T-helper 1 cell treated with Interleukin-12 subunit alpha and Interleukin-12 subunit beta and Interleukin-4 antibody, amounts not matched to agents 30 ng/mL and 1 ng/mL, for 36 hours (primary cell): ENCODE measurements around the gene NANOS2. TPM values are rescaled to one million over a fixed set of nuclear protein-coding genes. Genes with fewer than 3 reads are reported as not detected.
"Not testable (repeated sequence)": the region's sequence is repeated elsewhere in the genome, so short reads cannot be mapped to it uniquely, and the experiment has no call there.

ENCODE experiments used
- intact Hi-C: fragments of 100-400 bp; cut with micrococcal nuclease; formaldehyde crosslinking; loops from one replicate; pipeline ENCODE4 v1.15.1; 2024
- total RNA-seq: library from RNA; stranded (reverse); gene quantifications from 2 replicates; pipeline ENCODE4 v1.2.3, GENCODE V29; 2022

The NANOS2 gene
- total RNA-seq, 1 donor from 2014 or later: not detected

DNA sequence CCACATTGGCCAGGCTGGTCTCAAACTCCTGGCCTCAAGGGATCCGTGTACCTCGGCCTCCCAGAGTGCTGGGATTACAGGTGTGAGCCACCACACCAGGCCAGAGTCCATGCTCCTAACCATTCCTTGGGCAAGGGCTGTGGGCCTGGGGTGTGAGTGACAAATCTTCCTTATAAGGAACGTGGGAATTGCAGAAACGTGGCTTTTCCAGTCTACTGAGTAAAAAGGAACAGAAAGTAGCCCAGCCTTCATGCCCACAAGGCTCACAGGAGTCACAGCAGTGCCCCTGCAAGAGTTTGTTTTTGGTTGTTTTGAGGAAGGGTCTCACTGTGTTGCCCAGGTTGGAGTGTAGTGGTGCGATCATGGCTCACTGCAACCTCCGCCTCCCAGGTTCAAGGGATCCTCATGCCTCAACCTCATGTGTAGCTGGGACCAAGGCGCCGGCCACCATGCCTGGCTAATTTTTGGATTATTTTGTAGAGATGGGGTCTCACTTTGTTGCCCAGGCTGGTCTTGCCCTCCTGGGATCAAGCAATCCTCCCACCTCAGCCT is 17.2 kb downstream of the NANOS2 start:
- intact Hi-C loops: no loop called here

DNA sequence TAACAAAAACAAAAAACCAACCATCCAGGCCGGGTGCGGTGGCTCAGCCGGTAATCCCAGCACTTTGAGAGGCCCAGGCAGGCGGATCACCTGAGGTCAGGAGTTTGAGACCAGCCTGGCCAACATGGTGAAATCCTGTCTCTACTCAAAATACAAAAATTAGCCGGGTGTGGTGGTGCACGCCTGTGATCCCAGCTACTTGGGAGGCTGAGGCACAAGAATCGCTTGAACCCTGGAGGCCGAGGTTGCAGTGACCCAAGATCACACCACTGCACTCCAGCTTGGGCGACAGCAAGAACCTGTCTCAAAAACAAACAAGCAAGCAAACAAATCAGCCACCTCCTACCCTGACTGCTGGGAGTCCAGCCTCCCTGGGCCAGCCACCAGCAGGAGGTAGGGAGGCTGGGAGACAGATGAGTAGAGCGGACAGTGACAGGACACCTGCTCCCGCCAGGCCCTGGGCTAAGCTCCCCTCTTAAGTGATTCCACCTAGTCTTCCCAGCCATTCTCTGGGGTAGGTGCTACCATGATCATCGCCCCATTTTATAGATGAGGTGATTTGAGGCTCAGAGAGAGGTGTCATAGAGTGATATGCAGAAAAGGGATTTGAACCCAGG is 18.5 kb downstream of the NANOS2 start:
- intact Hi-C loops: not testable (repeated sequence)

DNA sequence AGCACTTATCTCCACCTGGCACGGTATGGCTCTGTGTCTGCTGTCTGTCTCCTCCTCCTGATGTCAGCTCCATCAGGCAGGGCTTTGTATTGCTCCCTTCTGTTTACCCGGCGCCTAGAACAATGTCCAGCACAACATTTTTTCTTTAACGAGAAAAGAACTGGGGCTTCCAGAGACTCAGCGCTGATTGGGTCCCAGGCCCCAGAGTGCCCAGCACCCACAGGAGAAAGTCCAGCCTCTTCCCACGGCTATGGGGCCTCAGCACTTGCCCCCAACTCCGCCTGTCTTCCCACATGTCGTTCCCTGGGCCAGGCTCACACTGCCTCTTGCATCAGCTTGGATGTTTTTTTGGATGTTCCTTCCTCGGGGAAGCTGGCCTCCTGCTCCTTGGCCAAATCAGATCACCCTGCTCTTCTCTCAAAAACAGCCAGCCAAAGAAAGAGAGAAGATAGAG is 19.0 kb downstream of the NANOS2 start:
- intact Hi-C loops: no loop called here

DNA sequence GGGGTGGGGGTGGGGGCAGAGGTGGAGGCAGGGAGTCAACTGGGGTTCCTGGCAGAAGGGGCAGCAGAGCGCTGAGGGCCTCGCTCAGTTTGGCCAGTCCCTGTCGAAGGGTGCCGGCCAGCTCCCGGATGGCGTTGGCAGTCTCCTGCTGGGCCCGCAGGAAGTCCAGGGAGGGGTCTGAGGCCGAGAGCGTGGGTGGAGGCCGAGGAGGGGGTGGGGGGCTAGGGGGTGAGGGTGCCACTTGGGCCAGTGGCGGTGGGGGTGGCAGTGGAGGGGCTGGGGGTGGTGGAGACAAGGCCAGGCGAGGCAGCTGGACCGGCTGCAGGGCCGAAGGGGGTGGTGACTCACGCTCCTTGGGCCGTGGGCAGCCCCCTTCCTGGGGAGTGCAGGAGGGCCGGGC is 23.7 kb downstream of the NANOS2 start:
- intact Hi-C loops: no loop called here

DNA sequence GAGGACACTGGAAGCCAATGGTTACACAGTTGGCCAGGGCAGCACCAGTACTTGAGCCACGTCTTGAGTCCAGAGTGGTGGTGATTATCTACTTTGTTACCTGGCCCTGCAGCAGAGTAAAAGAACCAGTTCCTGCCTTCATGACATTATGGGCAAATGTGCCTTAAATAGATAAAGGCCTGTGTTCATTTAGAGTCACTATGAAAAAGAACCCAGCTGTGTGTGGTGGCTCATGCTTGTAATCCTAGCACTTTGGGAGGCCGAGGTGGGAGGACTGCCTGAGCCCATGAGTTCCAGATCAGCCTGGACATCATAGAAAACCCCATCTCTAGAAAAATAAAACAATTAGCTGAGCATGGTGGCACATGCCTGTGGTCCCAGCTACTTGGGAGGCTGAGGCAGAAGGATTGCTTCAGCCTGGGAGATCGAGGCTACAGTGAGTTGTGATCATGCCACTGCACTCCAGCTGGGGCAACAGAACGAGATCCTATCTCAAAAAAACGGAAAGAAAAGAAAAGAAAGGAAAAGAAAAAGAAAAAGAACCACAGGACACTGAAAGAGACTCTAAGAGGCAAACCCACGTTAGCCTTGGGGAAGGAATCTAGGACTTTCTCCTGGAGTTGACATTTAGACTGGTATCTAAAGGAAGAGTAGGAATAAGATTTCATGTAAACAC is 25.2 kb downstream of the NANOS2 start:
- intact Hi-C loops: no loop called here

DNA sequence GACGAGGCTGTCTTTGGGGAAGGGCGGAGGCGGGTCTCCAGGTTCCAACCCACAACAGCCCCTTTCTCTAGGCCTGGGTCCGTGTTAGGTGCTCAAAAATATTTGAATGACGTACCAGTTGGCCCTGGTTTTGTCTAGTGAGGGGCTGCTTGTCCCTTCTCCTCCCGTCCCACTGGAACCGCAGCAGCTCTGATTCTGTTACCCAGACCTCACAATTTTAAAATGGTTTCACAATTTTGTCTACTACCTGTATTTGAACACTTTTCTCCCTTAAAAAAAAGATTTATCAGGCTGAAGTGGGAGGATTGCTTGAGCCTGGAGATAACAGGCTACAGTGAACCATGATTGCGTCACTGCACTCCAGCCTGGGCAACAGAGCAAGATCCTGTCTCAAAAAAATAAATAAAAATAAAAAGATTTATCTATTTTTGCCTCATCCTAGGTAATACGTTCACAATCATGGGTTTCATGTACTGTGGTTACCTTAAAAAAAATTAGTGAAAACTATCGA is 27.3 kb downstream of the NANOS2 start:
- intact Hi-C loops: no loop called here

DNA sequence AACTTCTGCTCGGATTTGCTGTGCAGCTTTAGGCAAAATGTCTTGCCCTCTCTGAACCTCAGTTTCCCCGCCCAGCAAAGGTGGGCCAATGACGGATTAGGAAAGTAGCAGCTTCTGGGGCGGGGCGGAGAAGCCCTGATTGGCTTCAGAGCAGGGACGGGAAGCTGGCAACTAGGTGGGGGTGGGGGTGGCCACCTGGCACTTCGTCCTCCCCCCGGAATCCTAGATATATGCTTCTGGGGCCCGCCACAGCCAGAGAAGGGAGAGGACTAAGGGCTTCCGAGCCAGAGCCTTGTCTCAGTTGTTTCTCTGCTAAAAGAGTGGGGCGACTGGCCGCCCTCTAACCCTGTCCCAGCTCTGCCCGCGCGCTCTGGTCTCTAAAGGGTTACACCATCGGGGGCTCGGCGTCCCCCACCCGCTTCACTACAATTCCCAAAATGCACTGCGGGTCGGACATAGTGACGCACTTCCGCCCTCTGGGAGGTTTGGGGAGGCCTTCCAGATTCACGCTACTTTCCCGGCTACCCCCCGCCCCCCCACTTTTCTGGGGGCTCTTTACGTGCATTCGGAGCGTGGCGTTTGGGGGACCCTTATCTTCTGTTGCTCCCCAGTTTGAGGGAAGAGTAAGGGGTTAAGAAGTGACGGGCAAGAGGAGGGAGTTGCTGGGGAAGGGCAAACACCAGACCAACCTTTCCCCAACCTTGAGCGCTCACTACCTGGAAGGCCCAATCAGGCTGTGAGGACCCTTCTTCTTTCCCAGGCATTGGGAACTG is 28.0 kb downstream of the NANOS2 start:
- intact Hi-C loops: loop anchor here (1.0 kb wide), 11 partner anchors 16 to 480 kb away; partner anchors contain the start of genes CCDC61, DMWD, FBXO46 and MYPOP

DNA sequence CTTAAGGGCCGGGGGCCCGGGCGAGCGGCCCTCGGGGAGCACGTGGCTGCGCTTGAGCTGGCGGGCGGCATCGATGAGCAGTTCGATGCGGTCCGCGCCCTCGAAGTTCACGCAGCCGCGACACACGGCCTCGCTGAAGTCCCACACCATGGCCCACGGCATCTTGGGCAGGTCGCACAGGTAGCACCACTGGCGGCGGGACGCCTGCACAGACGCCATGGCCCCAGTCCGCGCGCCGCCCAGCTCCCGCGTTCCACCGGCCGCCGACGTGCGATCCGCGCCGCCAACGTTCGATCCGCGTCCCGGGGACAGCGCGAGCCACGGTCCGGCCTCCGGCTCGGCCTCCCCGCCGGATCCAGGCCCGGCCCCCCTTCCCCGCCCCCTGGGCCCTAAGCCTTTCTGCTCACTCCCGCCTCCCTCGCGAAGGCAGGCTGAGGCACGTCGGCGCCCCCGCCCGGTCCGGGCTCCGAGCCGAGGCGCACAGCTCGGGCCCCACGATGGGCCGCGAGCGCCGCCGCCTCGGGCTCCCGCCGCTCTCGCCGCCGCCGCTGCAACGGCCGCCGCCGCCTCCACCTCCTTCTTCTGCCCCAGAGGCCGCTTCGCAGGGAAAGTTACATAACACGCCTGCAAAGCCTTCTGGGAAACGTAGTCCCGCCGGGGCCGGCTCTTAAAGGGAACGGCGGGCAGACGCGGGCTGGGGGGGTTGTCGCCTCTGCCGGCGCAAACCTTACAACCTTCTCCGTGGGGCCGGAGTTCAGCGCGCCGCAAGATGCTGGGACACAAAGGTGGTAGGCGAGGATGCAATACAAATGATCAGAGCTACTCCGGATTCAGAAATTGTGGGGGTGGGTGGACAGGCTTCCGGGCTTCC is 28.8 kb downstream of the NANOS2 start, which contains the start of gene IRF2BP1:
Gene IRF2BP1, minus strand, starts transcription at position 586 of the 871 bp plus-strand sequence. Its CDS starts 367 bp downstream, at position 219.
- intact Hi-C loops: loop anchor here (1.0 kb wide), 11 partner anchors 17 to 479 kb away; partner anchors contain the start of genes CCDC61, DMWD, FBXO46 and MYPOP

DNA sequence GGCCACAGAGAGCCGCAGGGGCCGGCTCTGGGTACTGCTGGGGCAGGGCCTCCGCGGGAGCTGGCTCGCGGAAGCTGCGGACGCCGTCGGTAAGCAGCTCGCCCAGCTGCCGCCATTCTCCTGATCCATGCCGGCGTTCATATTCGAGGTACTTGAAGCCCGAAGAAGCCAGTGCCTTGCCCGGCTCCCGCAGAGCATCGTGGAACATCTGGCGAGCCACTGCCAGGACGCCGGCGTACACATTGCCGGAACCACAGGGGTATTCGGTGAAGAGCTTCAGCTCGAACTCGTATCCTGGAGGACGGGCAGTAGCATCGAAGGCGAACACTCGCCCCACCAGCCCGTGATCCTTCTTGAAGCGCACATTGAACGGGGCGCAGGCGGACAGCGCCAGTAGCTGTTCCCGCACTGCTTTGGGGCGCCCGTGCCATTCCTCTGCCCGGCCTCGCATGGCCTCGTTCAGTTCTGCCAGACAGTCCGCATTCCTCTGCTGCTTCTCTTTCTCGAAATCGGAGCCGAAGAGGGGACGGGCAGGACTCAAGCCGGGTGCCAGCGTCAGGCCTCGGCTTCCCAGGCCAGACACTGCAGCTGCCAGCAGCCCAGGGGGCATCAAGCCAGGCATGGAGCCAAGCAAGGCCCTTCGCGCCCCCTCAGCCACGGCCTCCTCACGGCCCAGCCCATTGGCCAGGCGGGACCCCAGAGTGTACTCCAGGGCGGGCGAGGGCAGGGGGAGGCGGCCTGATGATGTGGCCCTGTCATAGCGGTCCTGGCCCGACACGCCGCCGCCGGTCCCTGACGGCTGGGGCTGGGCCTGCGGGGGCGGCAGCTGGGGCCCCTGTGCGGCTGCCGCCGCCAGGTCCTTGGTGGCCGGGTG is 29.7 kb downstream of the NANOS2 start:
- intact Hi-C loops: loop anchor here (5.0 kb wide), 1 partner anchor 462 kb away; the partner anchor contains the start of gene PPP5C

DNA sequence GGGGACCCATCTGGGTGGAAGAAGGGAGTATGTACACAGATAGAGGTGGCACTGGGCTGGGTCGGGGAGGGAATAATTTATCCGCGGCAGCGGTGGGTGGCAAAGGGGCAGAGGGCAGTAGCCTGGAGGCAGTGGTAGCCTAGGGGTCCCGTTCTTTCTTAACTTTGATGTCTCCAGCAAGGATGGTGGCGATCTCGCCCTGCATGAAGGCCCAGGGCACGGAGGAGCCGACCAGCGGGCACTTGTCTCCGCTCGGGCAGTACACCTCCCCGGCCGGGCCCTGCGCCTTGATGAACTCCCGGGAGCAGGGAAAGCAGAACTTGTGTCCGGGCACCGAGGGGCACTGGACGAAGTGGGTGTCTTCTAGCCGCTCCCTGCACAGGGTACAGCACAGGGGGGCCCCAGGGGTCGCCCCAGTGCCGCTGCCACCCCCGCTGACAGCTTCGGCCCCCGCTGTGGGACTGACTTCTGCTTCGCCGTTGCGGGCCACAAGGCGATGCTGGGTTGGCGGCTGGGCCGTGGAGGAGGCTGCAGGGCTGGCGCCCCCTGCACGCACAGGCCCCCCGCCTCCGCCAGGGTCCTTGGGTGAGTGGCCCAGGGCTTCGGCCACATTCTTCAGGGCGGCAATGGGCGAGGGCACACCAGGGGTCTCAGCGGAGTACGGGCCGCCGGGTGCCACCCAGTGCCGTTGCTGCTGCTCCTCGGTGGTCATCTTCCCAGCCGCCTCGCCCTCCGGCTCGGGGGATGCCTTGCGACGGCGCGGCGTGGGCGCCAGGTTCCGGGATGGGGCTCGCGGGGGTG is 30.5 kb downstream of the NANOS2 start:
- intact Hi-C loops: loop anchor here (1.0 to 5.0 kb wide), 3 partner anchors 67 to 463 kb away; partner anchors contain the start of gene PPP5C

DNA sequence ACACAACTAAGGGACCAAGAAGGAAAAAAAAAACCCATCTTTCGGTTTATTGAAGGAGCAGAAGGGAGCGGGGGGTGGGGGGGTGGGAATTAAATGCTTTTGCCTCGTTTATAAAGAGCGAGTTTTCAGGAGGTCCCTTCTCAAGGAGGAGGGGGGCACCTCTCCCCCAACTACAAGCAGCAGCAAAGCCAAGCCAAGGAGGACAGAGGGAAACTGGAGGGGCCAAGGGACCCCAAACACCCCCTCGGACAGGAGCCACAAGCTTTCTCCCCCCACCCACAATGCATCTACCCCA is 31.0 kb downstream of the NANOS2 start:
- intact Hi-C loops: loop anchor here (1.0 to 5.0 kb wide), 3 partner anchors 66 to 464 kb away; partner anchors contain the start of gene PPP5C

DNA sequence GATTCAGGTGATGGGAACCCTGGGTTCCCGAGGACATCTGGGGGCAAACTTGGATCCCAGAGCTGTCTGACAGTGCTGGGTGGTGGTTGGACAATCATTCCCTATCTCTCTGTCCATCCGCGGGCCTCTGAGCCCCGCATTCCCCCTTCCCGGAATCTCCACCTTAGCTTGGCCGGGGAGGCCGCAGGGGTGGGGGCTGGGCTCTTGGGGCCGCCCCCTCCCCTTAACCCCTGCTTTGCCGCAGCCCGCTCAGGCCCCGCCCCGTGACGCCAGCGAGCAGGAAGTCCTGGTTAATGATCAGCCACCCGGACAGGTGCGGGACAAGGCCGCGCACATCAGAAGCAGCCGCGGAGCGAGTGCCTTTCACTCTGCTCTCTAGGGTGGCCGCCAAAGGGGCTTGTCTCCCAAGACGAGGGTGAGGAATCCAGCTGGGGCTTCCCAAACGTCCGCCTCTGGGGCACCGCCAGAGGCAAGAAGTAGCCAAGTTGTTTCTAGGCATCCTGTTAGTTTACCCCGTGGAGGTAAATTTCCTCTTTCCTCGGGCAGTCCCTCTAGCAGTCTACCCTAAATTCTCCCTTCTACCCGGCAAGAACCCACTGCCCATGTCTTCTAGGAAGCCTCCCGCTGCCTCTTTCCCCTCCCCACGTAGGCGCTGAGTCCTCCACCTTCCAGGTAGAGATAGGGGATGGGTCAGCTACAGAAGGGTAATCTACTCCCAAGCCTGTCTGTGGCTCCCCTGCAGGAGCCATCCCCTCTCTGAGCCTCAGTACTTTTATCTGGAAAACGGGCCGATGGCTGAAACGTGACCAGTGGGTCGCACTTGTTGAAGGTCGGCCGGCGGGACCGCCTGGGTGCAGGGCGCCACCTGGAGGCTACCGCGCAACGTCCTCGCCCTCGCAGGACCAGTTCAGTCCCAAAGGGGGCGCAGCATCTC is 31.7 kb downstream of the NANOS2 start:
- intact Hi-C loops: loop anchor here (1.0 to 5.0 kb wide), 3 partner anchors 66 to 464 kb away; partner anchors contain the start of gene PPP5C

DNA sequence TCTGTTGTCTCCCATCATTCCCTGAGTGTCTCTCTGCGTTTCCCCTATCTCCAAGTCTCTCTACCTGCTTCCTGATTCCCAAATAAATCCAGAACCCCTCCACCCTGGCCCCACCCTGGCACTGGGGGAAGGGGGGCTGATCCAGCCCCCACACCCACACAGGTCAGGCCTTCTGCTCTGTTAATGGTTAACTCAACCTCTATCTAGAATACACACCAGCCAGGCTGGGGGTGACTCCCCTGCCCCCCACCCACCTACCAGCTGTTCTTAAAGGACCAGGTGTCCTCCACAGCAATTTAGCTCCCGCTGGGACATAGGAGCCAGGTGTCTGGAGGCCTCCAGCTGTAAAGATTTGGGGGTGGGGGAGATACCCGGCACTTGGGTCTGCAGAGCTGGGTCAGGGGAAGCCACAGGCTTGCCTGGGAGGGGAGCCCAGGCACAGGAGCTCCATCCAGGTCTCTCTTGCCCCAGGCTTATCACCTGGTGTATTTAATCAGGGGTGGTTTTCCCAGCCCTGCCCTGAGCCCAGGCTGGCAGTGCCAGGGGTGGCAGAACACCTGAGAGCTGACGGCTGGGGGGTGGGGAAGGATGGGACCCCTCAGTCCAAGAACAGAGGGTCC is 32.6 kb downstream of the NANOS2 start:
- intact Hi-C loops: loop anchor here (5.0 kb wide), 1 partner anchor 465 kb away; the partner anchor contains the start of gene PPP5C

DNA sequence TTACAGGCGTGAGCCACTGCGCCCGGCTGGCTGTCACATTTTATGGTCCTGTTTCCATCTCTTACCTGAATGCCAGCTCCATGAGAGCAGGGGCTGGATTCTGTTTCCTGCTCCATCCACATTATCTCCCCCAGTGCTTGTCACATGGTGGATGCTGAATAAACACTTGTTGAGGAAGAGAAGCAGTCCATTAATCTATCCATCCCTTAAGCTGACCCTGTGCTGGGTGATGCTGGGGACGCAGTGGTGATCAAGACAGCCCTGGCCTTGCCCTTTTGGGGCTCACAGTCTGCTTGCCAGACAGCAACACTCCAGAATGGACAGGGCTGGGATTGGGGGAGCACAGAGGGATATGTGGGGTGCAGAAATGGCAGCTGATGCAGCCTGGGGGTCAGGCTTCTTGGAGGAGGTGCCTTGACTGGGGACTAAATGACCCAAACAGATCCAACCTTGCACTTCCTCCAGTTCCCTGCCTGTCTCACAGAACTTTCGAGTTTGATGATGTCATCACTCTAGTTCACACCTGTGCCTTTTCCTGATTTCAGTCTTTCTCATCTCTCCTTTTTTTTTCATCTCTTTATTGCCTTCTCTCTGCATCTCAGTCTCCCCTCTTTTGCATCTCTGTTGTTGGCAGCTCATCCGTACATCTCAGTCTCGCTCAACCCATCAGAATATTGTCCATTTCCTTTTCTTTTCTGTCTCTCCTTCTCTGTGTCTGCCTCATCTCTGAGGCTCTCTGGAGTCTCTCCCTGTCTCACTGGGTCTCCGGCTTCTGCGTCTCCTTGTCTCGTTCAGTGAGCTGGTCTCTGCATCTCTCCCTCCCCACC is 33.3 kb downstream of the NANOS2 start:
- intact Hi-C loops: loop anchor here (5.0 kb wide), 1 partner anchor 466 kb away; the partner anchor contains the start of gene PPP5C

DNA sequence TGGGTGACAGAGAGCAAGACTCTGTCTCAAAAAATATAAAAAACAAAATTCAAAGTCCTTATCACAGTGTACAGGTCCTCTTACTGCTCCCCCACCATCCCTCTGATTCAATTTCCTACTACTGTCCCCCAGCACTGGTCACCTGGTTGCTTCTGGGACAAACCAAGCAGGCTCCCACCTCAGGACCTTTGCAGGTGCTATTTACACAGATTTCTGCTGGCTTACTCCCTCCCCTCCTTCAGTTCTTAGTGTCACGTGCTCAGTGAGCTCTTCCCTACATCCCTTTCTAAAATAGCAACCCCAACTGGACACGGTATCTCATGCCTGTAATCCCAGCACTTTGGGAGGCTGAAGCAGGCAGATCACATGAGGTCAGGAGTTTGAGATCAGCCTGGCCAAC is 34.6 kb downstream of the NANOS2 start:
- intact Hi-C loops: loop anchor here (5.0 kb wide), 1 partner anchor 467 kb away; the partner anchor contains the start of gene PPP5C

DNA sequence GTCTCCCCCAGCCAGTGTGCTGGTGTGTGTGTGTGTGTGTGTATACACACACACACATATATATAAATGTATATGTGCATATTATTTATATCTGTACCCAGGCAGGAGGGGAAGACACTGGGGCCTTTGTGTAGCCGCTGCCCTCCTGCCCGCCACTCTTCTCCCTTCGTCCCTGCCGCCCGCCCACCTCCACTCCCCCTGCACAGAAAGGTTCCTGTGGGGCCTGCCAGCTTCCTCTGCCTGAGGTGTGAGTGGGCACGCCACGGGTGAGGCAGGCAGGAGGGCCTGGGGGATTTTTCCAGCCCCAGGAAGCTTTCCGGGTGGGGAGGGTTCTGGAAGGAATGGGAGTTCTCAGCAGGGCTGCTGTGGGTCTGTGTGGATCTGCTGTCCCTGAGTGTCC is 35.5 kb downstream of the NANOS2 start:
- intact Hi-C loops: no loop called here
